ENCODE data around the gene MTFP1.

GRCh38 chr22:30385942-30386341 is 39.6 kb upstream of the MTFP1 start:
- TF ChIP-seq EZH2 (IDR thresholded peaks at IDR 0.05; ENCODE audit: borderline replicate concordance, low read length) (no peak), CTCF (IDR thresholded peaks at IDR 0.05; ENCODE audit: low read length) (no peak)

Measured in OCI-LY1 (cell line).